ENCODE measurements around the gene PCDHGA12.

The PCDHGA12 gene

GRCh38 chr5:141439411-141440141 lies 9.3 kb downstream of the PCDHGA12 start:
- no peak for DNase-seq (ENCODE audit: low spot score)

DNA sequence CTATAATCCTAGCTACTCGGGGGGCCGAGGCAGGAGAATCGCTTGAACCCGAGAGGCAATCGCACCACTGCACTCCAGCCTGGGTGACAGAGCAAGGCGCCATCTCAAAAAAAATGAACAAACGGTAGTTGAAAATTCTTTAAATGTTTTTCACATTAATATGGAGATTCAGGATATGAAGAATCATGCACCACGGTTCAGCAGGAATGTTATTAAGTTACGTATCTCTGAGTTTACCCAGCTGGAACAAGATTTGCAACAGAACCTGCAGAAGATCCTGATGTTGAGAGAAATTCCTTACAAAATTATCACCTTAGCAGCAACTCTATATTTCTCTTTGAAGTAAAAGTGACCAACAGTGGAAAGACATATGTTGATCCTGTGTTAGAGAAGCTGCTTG lies 10.0 kb downstream of the PCDHGA12 start:
- DNase-seq (ENCODE audit: low spot score) = no peak

- no peak for DNase-seq (ENCODE audit: low spot score)
Measured at GRCh38 chr5:141441571-141442170, 11.4 kb downstream of the PCDHGA12 start.

DNA sequence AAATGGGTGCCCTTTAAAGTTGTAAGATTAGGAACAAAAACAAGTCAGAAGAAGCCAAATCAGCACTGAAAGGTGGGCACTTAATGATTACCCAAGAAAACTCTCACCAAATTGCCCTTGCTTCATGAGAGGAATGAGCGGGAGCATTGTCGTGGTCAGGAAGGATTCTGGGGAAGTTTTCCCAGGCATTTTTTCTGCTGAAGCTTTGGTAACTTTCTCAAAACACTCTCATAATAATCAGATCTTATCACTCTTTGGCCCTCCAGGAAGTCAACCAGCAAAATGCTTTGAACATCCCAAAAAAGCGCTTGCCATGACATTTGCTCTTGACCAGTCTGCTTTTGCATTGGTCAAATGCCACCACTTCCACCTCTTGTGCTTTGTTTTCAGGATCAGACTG lies 35.0 kb downstream of the PCDHGA12 start:
- no peak for DNase-seq (ENCODE audit: low spot score)

DNA sequence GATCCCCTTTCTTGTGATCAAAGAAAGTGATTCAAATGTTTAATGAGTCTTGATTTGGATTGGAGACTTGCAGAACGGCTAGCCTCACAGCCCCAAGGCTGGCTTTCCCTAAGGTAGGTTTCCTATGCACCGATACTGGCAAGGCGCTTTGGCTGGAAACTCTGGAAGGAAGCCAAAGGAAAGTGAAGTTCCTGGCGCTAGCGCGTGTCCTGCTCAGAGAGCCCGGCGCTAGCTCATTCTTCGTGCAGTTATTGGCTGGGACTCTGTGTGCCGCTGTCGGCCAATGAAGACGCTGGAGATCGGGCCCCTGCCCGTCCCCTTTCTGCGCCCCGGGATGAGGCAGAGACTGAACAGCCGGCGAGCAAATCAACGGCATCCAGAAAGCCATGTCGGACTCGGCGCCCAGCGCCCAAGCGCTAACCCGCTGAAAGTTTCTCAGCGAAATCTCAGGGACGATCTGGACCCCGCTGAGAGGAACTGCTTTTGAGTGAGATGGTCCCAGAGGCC lies 45.4 kb downstream of the PCDHGA12 start, which contains the start of gene PCDHGC3:
PCDHGC3 (plus strand) TSS at position 342 of the 507 bp plus-strand sequence; CDS start at position 493, 151 bp downstream.
- DNase-seq (ENCODE audit: low spot score) = peak; percentile 85

DNA sequence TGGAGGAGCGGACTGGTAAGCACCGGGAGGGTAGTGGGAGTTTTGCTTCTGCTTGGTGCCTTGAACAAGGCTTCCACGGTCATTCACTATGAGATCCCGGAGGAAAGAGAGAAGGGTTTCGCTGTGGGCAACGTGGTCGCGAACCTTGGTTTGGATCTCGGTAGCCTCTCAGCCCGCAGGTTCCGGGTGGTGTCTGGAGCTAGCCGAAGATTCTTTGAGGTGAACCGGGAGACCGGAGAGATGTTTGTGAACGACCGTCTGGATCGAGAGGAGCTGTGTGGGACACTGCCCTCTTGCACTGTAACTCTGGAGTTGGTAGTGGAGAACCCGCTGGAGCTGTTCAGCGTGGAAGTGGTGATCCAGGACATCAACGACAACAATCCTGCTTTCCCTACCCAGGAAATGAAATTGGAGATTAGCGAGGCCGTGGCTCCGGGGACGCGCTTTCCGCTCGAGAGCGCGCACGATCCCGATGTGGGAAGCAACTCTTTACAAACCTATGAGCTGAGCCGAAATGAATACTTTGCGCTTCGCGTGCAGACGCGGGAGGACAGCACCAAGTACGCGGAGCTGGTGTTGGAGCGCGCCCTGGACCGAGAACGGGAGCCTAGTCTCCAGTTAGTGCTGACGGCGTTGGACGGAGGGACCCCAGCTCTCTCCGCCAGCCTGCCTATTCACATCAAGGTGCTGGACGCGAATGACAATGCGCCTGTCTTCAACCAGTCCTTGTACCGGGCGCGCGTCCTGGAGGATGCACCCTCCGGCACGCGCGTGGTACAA lies 46.0 kb downstream of the PCDHGA12 start:
- no peak for DNase-seq (ENCODE audit: low spot score)

- DNase-seq (ENCODE audit: low spot score) = no peak
Measured at GRCh38 chr5:141477044-141477575, 46.8 kb downstream of the PCDHGA12 start.

GRCh38 chr5:141477815-141478214 lies 47.5 kb downstream of the PCDHGA12 start:
- DNase-seq (ENCODE audit: low spot score) = no peak

DNA sequence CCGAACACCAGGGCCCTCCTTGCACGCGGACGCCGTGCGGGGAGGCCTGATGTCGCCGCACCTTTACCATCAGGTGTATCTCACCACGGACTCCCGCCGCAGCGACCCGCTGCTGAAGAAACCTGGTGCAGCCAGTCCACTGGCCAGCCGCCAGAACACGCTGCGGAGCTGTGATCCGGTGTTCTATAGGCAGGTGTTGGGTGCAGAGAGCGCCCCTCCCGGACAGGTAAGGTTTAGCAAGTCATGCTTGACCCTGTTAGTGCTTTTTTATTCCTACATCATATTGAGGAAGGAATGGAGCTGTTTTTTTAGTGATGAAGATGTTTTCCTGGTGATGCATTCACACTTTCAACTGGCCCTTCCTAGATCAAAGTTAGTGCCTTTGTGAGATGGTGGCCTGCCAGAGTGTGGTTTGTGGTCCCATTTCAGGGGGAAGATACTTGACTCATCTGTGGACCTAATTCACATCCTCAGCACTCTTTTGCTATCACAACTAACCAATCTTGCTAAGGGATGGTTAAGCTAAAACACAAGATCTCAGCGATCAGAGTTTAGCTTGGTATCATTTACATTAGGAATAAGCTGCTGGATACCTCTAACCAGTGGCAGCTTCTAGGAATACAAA lies 48.1 kb downstream of the PCDHGA12 start:
- DNase-seq (ENCODE audit: low spot score) = no peak

DNA sequence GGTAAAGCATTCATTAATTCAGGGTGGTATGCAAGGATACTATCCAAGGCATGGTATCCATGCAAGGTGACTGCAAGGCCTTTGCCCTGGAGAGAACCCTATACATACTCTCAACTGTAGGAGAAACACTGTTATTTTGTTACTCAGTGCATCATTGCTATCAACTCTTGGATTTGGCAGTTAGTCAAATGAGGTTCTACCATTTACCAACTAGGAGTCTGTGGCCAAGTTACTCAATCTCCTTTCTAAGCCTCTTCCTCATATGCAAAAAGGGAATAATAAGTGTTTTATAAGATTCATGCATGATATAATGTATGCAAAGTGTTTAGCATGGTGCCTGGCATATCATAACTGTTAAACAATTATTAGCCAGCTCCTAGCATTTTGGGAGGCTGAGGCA lies 49.5 kb downstream of the PCDHGA12 start:
- no peak for DNase-seq (ENCODE audit: low spot score)
